DND-41 (cell line): ENCODE data around the gene TADA2B.
A peak's percentile ranks its signal among the peaks of the same experiment; 100 is the strongest.

ENCODE experiments used
- ATAC-seq: fragments of 200-7000 bp; cut with Tn5 transposase; 3 replicates; pipeline ENCODE4 v1.9.1; 2021; ENCODE audit warnings: low read depth; ENCODE audit not compliant: insufficient read depth
- DNase-seq: peaks from one replicate; pipeline ENCODE4 v3.0.0-alpha.2; 2020
- H2AFZ ChIP-seq: 2 replicates; pipeline ENCODE4 v1.6.0; 2012; ENCODE audit warnings: low read depth, low read length
- H3K27ac ChIP-seq: 2 replicates; pipeline ENCODE4 v1.5.1; 2012; ENCODE audit warnings: low read length, inconsistent platforms
- H3K27me3 ChIP-seq: fragments of 200-600 bp; sonication (generic); 2 replicates; pipeline ENCODE4 v1.6.0; 2012; ENCODE audit warnings: low read length, mild to moderate bottlenecking, inconsistent platforms; ENCODE audit not compliant: insufficient read depth, poor library complexity
- H3K36me3 ChIP-seq: 2 replicates; pipeline ENCODE4 v1.5.1; 2012; ENCODE audit warnings: low read length, inconsistent platforms; ENCODE audit not compliant: insufficient read depth
- H3K4me1 ChIP-seq: 2 replicates; pipeline ENCODE4 v1.5.1; 2012; ENCODE audit warnings: mild to moderate bottlenecking, low read length; ENCODE audit not compliant: insufficient read depth
- H3K4me2 ChIP-seq: 2 replicates; pipeline ENCODE4 v1.6.0; 2012; ENCODE audit warnings: mild to moderate bottlenecking, moderate library complexity, low read length, inconsistent platforms; ENCODE audit not compliant: insufficient read depth
- H3K4me3 ChIP-seq, 2 experiments: fragments of 200-600 bp in 1 of 2; shearing (Covaris generic) in 1 of 2; 2 replicates each; pipeline ENCODE4 v1.5.1; 2012 to 2016; ENCODE audit warnings: inconsistent platforms in 2 of 2, low read length in 2 of 2, mild to moderate bottlenecking in 2 of 2, low read depth in 1 of 2, moderate library complexity in 1 of 2
- H3K79me2 ChIP-seq: 2 replicates; pipeline ENCODE4 v1.6.0; 2012; ENCODE audit warnings: low read length, inconsistent platforms; ENCODE audit not compliant: insufficient read depth
- H3K9ac ChIP-seq: 2 replicates; pipeline ENCODE4 v1.6.0; 2012; ENCODE audit warnings: low read depth, mild to moderate bottlenecking, inconsistent platforms, low read length, moderate library complexity
- H3K9me3 ChIP-seq: 2 replicates; pipeline ENCODE4 v1.5.1; 2012; ENCODE audit warnings: low read length, moderate library complexity, mild to moderate bottlenecking, inconsistent platforms; ENCODE audit not compliant: insufficient read depth, severe bottlenecking
- H4K20me1 ChIP-seq: 2 replicates; pipeline ENCODE4 v1.6.0; 2012; ENCODE audit warnings: low read length; ENCODE audit not compliant: insufficient read depth
- EZH2 ChIP-seq: IDR thresholded peaks from 3 replicates; pipeline ENCODE4 v1.6.1; 2012; ENCODE audit warnings: borderline replicate concordance, low read depth, mild to moderate bottlenecking, moderate library complexity, low read length, inconsistent platforms; ENCODE audit not compliant: severe bottlenecking
- TF ChIP-seq, protein P1 (sequence below): IDR thresholded peaks from 2 replicates; pipeline ENCODE4 v1.5.1; 2012; ENCODE audit warnings: borderline replicate concordance, low read length, moderate library complexity, mild to moderate bottlenecking; ENCODE audit not compliant: poor library complexity, severe bottlenecking; ENCODE audit errors: extremely low read depth

TADA2B gene

DNA sequence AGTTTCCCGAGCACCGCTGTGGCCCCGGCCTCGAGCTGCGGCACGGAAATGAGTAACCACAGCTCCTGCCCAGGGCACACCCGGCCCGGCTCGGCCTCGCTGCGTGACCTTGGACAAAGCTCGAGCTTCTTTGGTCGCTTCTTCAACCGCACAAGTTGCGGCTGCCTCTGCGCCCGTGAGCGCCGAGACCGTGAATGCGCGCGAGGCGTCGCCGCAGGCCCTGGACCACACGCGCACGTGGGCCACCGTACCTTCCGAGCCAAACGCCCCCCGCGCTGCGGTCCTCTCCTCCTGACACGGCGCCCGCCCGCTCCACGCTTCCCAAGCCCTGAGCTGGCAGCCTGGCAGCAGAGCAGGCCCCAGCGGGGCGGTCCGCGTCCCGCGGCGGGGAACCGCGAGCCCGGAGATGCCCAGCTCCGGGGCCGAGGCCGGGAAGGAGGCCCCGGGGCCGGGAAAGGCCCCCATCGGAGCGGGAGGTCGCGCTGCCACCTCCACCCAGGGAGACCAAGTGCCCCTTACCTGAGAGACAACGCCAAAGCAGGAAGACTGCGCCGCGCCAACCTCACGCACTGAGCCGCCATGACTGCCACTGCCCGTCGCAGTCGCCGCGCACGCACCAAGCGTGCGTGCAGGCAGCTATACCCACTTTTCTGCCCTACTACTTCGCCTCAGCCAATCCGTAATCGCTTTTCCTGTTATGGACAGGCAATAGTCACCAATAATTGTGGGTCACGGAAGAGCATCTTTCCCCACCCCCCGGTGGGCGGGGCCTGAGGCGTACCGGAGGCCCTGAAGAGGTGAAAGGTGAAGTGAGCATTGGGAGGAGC, 24.5 kb downstream of the TADA2B start, which contains the start of gene GRPEL1:
GRPEL1 (minus strand) TSS at position 613 of the 827 bp plus-strand sequence; CDS start at position 581, 32 bp downstream.
- H2AFZ ChIP-seq, result peak within 1 kb of the TSS; percentile 89
- ATAC-seq (peak; percentile 95), DNase-seq (peak; percentile 100)
- peak within 1 kb of the TSS; percentile 78 for H3K27ac ChIP-seq
- peak within 1 kb of the TSS; percentile 86 for H3K9ac ChIP-seq
- peaks cover 38% of the 10 kb centered on the region for H3K4me1 ChIP-seq
- TF ChIP-seq, protein P1, sequence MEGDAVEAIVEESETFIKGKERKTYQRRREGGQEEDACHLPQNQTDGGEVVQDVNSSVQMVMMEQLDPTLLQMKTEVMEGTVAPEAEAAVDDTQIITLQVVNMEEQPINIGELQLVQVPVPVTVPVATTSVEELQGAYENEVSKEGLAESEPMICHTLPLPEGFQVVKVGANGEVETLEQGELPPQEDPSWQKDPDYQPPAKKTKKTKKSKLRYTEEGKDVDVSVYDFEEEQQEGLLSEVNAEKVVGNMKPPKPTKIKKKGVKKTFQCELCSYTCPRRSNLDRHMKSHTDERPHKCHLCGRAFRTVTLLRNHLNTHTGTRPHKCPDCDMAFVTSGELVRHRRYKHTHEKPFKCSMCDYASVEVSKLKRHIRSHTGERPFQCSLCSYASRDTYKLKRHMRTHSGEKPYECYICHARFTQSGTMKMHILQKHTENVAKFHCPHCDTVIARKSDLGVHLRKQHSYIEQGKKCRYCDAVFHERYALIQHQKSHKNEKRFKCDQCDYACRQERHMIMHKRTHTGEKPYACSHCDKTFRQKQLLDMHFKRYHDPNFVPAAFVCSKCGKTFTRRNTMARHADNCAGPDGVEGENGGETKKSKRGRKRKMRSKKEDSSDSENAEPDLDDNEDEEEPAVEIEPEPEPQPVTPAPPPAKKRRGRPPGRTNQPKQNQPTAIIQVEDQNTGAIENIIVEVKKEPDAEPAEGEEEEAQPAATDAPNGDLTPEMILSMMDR, result no peak
- no peak for TF ChIP-seq EZH2
- H3K36me3 ChIP-seq, result peaks cover 38% of the 10 kb centered on the region
- peaks cover 49% of the 10 kb centered on the region for H3K79me2 ChIP-seq
- peaks cover 39% of the 10 kb centered on the region for H4K20me1 ChIP-seq
- peak within 1 kb of the TSS; percentile 86 for H3K4me2 ChIP-seq
- H3K27me3 ChIP-seq, result no peaks in the 10 kb centered on the region
- H3K4me3 ChIP-seq, result peak within 1 kb of the TSS; percentile 69 to 92; a peak in 3 of 4 replicates
- H3K9me3 ChIP-seq, result no peaks in the 10 kb centered on the region

DNA sequence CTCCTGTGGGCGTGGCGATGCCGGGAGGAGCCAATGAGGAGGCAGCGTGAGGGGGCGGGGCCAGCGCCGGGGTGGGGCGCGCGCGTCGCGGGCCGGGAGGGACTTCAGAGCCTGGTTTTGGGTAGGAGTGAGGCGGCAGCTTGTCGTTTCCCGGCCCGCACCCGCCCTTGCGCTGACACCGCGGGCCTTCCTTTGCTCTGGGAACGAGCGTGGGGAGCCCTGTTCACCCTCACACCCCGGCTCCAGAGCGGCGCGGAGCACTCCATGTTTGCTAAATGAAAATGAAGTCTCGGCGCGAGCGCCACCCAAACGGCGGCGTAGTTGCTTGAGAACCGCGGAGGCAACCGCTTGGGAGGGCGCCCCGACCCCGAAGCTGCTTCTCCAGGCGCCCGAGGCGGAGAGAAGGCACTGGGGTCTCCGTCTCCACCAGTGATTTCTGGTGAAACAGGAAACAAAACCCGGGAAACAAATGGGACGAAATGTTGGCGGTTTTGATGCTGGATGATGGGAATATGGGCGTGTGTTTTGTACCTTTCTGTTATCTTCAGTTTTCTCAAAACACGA, 25.2 kb downstream of the TADA2B start:
- H4K20me1 ChIP-seq, result peaks cover 36% of the 10 kb centered on the region
- H3K4me2 ChIP-seq, result peak overlapping the region; percentile 86
- H3K27ac ChIP-seq, result peak overlapping the region; percentile 68
- peak overlapping the region; percentile 71 for H3K9ac ChIP-seq
- no peaks in the 10 kb centered on the region for H3K27me3 ChIP-seq
- peaks cover 31% of the 10 kb centered on the region for H3K36me3 ChIP-seq
- H3K4me3 ChIP-seq, result peak overlapping the region; percentile 69 to 92; a peak in 3 of 4 replicates
- peak overlapping the region; percentile 85 for H2AFZ ChIP-seq
- peak; percentile 73; the same call in 2 of the 3 replicates for ATAC-seq
- no peak for DNase-seq
- TF ChIP-seq EZH2, result no peak
- TF ChIP-seq, protein P1, result peak; percentile 26
- peaks cover 38% of the 10 kb centered on the region for H3K4me1 ChIP-seq
- peaks cover 47% of the 10 kb centered on the region for H3K79me2 ChIP-seq
- no peaks in the 10 kb centered on the region for H3K9me3 ChIP-seq

DNA sequence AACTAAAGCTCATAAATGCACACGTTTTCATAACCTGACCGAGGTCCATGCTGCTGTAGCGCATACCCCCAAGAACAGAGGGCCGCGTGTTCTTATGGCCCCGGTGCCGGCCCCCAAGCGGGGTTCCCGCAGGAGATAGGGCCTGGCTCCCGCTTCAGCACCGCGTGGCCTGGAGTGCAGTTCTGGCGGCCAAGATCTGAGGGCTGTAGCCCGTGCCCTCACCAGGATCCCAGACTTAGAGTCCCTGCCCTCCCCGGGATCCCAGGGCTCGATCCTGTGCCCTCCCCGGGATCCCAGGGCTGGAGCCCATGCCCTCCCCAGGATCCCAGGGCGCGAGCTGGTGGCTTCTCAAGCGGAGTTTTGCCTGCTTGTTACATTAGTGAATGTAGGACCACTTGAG, 25.7 kb downstream of the TADA2B start:
- DNase-seq (no peak), ATAC-seq (no peak)
- Histone ChIP-seq H3K9ac (peak overlapping the region; percentile 71), H3K79me2 (peaks cover 41% of the 10 kb centered on the region), H4K20me1 (peaks cover 31% of the 10 kb centered on the region), H3K9me3 (no peaks in the 10 kb centered on the region), H3K27me3 (no peaks in the 10 kb centered on the region), H2AFZ (peak overlapping the region; percentile 85), H3K27ac (peak overlapping the region; percentile 68; the same call in 1 of the 2 replicates), H3K4me3 (peak overlapping the region; percentile 69 to 92; a peak in 3 of 4 replicates), H3K36me3 (peaks cover 25% of the 10 kb centered on the region), H3K4me1 (peaks cover 38% of the 10 kb centered on the region), H3K4me2 (peak overlapping the region; percentile 86)
- TF ChIP-seq, protein P1, result no peak
